SK-N-SH (cell line): ENCODE results near the gene SUCLG2. TPM values are rescaled to one million over a fixed set of nuclear protein-coding genes. Genes with fewer than 3 reads are reported as not detected.

Experiments
- CTCF ChIA-PET: fragments of 300-600, 350-600 bp; formaldehyde crosslinking; extraction: SDS; loops from one replicate; lab custom pipeline; 2021; lab: Yijun Ruan, JAX
- POLR2A ChIA-PET: fragments of 350-600 bp; sonication (Branson Sonifier 250); formaldehyde crosslinking; extraction: SDS; loops from one replicate; lab custom pipeline; 2020; ENCODE audit warnings: antibody characterized with exemption, inconsistent platforms; lab: Yijun Ruan, JAX
- DNase-seq: peaks from one replicate; pipeline ENCODE4 v3.0.0; 2012
- H2AFZ ChIP-seq: fragments of 200-600 bp; sonication (generic); 2 replicates; pipeline ENCODE4 v1.8.1; 2016; ENCODE audit warnings: antibody characterized with exemption, mild to moderate bottlenecking, low read depth
- H3F3A ChIP-seq: fragments of 200-600 bp; sonication (generic); replicated peaks from 2 replicates; pipeline ENCODE3; 2016; ENCODE audit warnings: antibody characterized with exemption, mild to moderate bottlenecking; ENCODE audit not compliant: insufficient read depth
- H3K27ac ChIP-seq, 2 experiments: fragments of 200-500 bp in 1 of 2; fragments of 200-600 bp in 1 of 2; sonication (Bioruptor generic) in 1 of 2; sonication (generic), shearing (Covaris generic) in 1 of 2; 2 replicates each; pipeline versions ENCODE4 v1.5.1 to v1.6.1; 2014 to 2016; ENCODE audit warnings: low read depth in 2 of 2, inconsistent platforms in 1 of 2, low read length in 1 of 2, mild to moderate bottlenecking in 1 of 2, mixed read lengths in 1 of 2
- H3K27me3 ChIP-seq: fragments of 200-600 bp; sonication (generic), shearing (Covaris generic); 2 replicates; pipeline ENCODE4 v1.6.1; 2016; ENCODE audit warnings: mixed run types; ENCODE audit not compliant: insufficient read depth
- H3K36me3 ChIP-seq, 2 experiments: fragments of 200-500 bp in 1 of 2; fragments of 200-600 bp in 1 of 2; sonication (Bioruptor generic) in 1 of 2; sonication (generic) in 1 of 2; replicated peaks in 1 of 2; 2 replicates each; pipeline versions ENCODE3 to v1.5.1; 2014 to 2016; ENCODE audit warnings: low read length in 1 of 2, mild to moderate bottlenecking in 1 of 2; ENCODE audit not compliant: insufficient read depth in 2 of 2, control insufficient read depth in 1 of 2
- H3K4me1 ChIP-seq, 2 experiments: fragments of 200-500 bp in 1 of 2; fragments of 200-600 bp in 1 of 2; sonication (Bioruptor generic) in 1 of 2; sonication (generic), shearing (Covaris generic) in 1 of 2; 2 replicates each; pipeline versions ENCODE4 v1.5.1 to v1.6.1; 2014 to 2016; ENCODE audit warnings: low read depth in 1 of 2, low read length in 1 of 2, mixed run types in 1 of 2; ENCODE audit not compliant: insufficient read depth in 2 of 2, control insufficient read depth in 1 of 2
- H3K4me2 ChIP-seq: fragments of 200-600 bp; sonication (generic), shearing (Covaris generic); 2 replicates; pipeline ENCODE4 v1.6.1; 2017; ENCODE audit warnings: mixed run types
- H3K4me3 ChIP-seq, 2 experiments: fragments of 200-500 bp in 1 of 2; fragments of 200-600 bp in 1 of 2; sonication (Bioruptor generic) in 1 of 2; sonication (generic), shearing (Covaris generic) in 1 of 2; 2 replicates each; pipeline versions ENCODE4 v1.5.1 to v1.8.1; 2014 to 2016; ENCODE audit warnings: low read depth in 2 of 2, inconsistent platforms in 1 of 2, low read length in 1 of 2, mild to moderate bottlenecking in 1 of 2, mixed read lengths in 1 of 2, moderate library complexity in 1 of 2
- H3K79me2 ChIP-seq: fragments of 200-600 bp; sonication (generic); 2 replicates; pipeline ENCODE4 v1.8.1; 2017; ENCODE audit warnings: mild to moderate bottlenecking; ENCODE audit not compliant: insufficient read depth
- H3K9ac ChIP-seq: fragments of 200-600 bp; sonication (generic); 2 replicates; pipeline ENCODE4 v1.6.1; 2017; ENCODE audit warnings: mixed run types
- H3K9me2 ChIP-seq: fragments of 200-600 bp; sonication (generic); 2 replicates; pipeline ENCODE4 v1.6.1; 2017; ENCODE audit warnings: mixed run types
- H3K9me3 ChIP-seq: fragments of 200-600 bp; sonication (generic); 2 replicates; pipeline ENCODE4 v1.6.1; 2017; ENCODE audit warnings: mixed run types, mild to moderate bottlenecking, moderate library complexity
- H4K20me1 ChIP-seq: fragments of 200-600 bp; sonication (generic); 2 replicates; pipeline ENCODE4 v1.6.1; 2017; ENCODE audit warnings: mild to moderate bottlenecking, mixed run types; ENCODE audit not compliant: insufficient read depth
- CHD2 ChIP-seq: fragments of 150-350 bp; IDR thresholded peaks from 2 replicates; pipeline ENCODE4 v1.6.1; 2018; ENCODE audit warnings: low read length; ENCODE audit not compliant: partially characterized antibody
- ELF1 ChIP-seq: IDR thresholded peaks from 2 replicates; pipeline ENCODE4 v1.4.0; 2012
- EP300 ChIP-seq, 2 experiments: IDR thresholded peaks; 2 replicates each; pipeline versions ENCODE4 v1.4.0 to v1.6.1; 2012; ENCODE audit warnings: borderline replicate concordance in 1 of 2, low read depth in 1 of 2, low read length in 1 of 2
- EZH2phosphoT487 ChIP-seq: fragments of 200-600 bp; sonication (generic); IDR thresholded peaks from 2 replicates; pipeline ENCODE4 v1.6.1; 2017; ENCODE audit warnings: low read depth, mixed run types, mild to moderate bottlenecking, antibody characterized with exemption, moderate library complexity, borderline replicate concordance
- FOXJ3 ChIP-seq: sonication (generic); formaldehyde crosslinking; IDR thresholded peaks from 2 replicates; pipeline ENCODE4 v1.5.1; 2020; ENCODE audit warnings: mild to moderate bottlenecking, missing genetic modification reagents
- GABPA ChIP-seq: IDR thresholded peaks from 2 replicates; pipeline ENCODE4 v1.4.0; 2012; ENCODE audit warnings: low read depth, mild to moderate bottlenecking
- GATA2 ChIP-seq: sonication (generic); formaldehyde crosslinking; IDR thresholded peaks from 2 replicates; pipeline ENCODE4 v1.5.0; 2020; ENCODE audit warnings: mild to moderate bottlenecking, missing genetic modification reagents
- JUND ChIP-seq: IDR thresholded peaks from 2 replicates; pipeline ENCODE4 v1.4.0; 2012
- MEF2A ChIP-seq: IDR thresholded peaks from 2 replicates; pipeline ENCODE4 v1.4.0; 2012; ENCODE audit warnings: low read depth, borderline replicate concordance
- NFIC ChIP-seq: IDR thresholded peaks from 2 replicates; pipeline ENCODE4 v1.4.0; 2012; ENCODE audit warnings: borderline replicate concordance
- NRF1 ChIP-seq: IDR thresholded peaks from 2 replicates; pipeline ENCODE4 v1.6.1; 2012; ENCODE audit warnings: low read depth, mild to moderate bottlenecking, low read length
- RAD21 ChIP-seq: IDR thresholded peaks from 2 replicates; pipeline ENCODE4 v1.6.1; 2012; ENCODE audit warnings: mild to moderate bottlenecking, low read length
- RCOR1 ChIP-seq: fragments of 150-350 bp; IDR thresholded peaks from 2 replicates; pipeline ENCODE4 v1.6.1; 2017; ENCODE audit warnings: antibody characterized with exemption, low read length
- SIN3A ChIP-seq: IDR thresholded peaks from 2 replicates; pipeline ENCODE4 v1.6.1; 2012; ENCODE audit warnings: low read depth, mild to moderate bottlenecking, low read length, moderate library complexity, borderline replicate concordance
- SMC3 ChIP-seq: IDR thresholded peaks from 2 replicates; pipeline ENCODE4 v1.6.1; 2012; ENCODE audit warnings: low read depth, low read length, improper control_type of control experiment
- TCF12 ChIP-seq: IDR thresholded peaks from 2 replicates; pipeline ENCODE4 v1.4.0; 2012
- USF1 ChIP-seq: IDR thresholded peaks from 2 replicates; pipeline ENCODE4 v1.4.0; 2012; ENCODE audit warnings: low read depth, borderline replicate concordance
- YY1 ChIP-seq: IDR thresholded peaks from 2 replicates; pipeline ENCODE4 v1.4.0; 2012; ENCODE audit warnings: low read depth, mild to moderate bottlenecking
- WGBS: methylation state at CpG from one replicate; pipeline ENCODE4 v1.1.6; 2017; ENCODE audit warnings: low lambda C conversion rate; 5-methylcytosine and 5-hydroxymethylcytosine counted together
- polyA plus RNA-seq, 3 experiments: library from polyadenylated mRNA; depleted of rRNA; stranded (reverse); fragments of >200 nt; gene quantifications; 2 replicates each; pipeline ENCODE4 v1.2.3, GENCODE V29; 2012
- TF ChIP-seq, protein P1 (sequence below): IDR thresholded peaks from 2 replicates; pipeline ENCODE4 v1.6.1; 2012; ENCODE audit warnings: mild to moderate bottlenecking, low read depth, low read length, moderate library complexity
- TF ChIP-seq, protein P2 (sequence below): IDR thresholded peaks from 2 replicates; pipeline ENCODE4 v1.4.0; 2012; ENCODE audit warnings: low read depth, borderline replicate concordance
- TF ChIP-seq, protein P3 (sequence below): fragments of 150-350 bp; IDR thresholded peaks from 2 replicates; pipeline ENCODE4 v1.6.1; 2016; ENCODE audit warnings: mild to moderate bottlenecking, low read depth, low read length

SUCLG2 gene
- polyA plus RNA-seq, 1 of the 3 experiments (the other 2 are of a cell fraction), result 20.2 TPM

GRCh38 chr3:67564008-67564407, 90.4 kb downstream of the SUCLG2 start:
- H4K20me1 ChIP-seq, result no peaks in the 10 kb centered on the region
- H3K27ac ChIP-seq, result no peak overlapping the region
- peaks cover 0 to 12% of the 10 kb centered on the region in 2 experiments for H3K36me3 ChIP-seq
- no peak overlapping the region for H3K4me3 ChIP-seq
- TF ChIP-seq FOXJ3 (CRISPR knock-in tag) (no peak), EZH2phosphoT487 (no peak), RCOR1 (no peak), EP300 (IDR thresholded peaks at IDR 0.05; ENCODE audit: borderline replicate concordance in 1 of 2, low read depth in 1 of 2, low read length in 1 of 2) (no peak), NFIC (no peak), YY1 (no peak), RAD21 (no peak), ELF1 (no peak), MEF2A (no peak)
- TF ChIP-seq, all 33 proteins: peak for 0
- Histone ChIP-seq H3K27me3 (no peaks in the 10 kb centered on the region), H2AFZ (no peak overlapping the region), H3K4me1 (no peaks in the 10 kb centered on the region), H3K79me2 (peaks cover 5% of the 10 kb centered on the region; the same call in 1 of the 2 replicates), H3K9me3 (no peaks in the 10 kb centered on the region), H3K9me2 (no peaks in the 10 kb centered on the region), H3K9ac (no peak overlapping the region), H3K4me2 (no peak overlapping the region), H3F3A (peaks cover 6% of the 10 kb centered on the region)
- POLR2A ChIA-PET, result no interaction called here
- CTCF ChIA-PET, result no interaction called here
- WGBS, result 94% methylated on average over 3 of the region's 3 CpGs
- DNase-seq, result no peak

DNA sequence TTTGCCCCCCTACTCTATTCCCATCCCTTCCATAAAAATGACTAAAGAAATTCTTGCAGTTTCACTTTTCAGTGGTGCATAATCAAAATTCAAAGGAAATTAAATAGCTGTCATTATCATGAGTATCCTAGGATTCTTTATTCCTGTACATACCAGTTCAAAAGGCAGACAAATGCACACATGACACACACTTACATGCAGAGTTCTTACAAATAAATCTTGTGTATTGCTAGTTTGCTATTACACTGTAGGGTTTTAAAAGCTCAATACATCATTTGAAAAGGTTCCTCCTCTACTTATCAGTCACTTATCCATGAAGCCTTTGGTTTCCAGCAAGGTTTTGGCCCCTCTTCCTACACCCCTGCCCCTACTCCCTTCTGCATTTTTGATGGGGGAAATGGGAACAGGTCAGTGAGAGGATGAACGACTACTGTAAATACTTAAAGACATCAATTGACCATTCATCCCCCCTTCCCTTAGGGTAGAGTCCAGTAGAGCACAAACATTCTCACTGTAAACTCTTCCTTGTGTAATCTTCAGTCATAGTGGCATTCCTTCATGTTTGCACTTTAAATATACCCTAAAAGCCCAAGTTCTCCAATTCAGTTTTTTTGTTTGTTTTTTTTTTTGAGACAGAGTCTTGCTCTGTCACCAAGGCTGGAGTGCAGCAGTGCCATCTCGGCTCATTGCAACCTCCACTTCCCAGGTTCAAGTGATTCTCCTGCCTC, 92.6 kb downstream of the SUCLG2 start:
- CTCF ChIA-PET, result interaction anchor here (0.7 kb wide), 1 partner anchor 61 kb away, joined by 3 read pairs; no protein-coding TSS in a partner anchor
- no peak for TF ChIP-seq CHD2
- no peak for TF ChIP-seq NRF1
- TF ChIP-seq, protein P1, sequence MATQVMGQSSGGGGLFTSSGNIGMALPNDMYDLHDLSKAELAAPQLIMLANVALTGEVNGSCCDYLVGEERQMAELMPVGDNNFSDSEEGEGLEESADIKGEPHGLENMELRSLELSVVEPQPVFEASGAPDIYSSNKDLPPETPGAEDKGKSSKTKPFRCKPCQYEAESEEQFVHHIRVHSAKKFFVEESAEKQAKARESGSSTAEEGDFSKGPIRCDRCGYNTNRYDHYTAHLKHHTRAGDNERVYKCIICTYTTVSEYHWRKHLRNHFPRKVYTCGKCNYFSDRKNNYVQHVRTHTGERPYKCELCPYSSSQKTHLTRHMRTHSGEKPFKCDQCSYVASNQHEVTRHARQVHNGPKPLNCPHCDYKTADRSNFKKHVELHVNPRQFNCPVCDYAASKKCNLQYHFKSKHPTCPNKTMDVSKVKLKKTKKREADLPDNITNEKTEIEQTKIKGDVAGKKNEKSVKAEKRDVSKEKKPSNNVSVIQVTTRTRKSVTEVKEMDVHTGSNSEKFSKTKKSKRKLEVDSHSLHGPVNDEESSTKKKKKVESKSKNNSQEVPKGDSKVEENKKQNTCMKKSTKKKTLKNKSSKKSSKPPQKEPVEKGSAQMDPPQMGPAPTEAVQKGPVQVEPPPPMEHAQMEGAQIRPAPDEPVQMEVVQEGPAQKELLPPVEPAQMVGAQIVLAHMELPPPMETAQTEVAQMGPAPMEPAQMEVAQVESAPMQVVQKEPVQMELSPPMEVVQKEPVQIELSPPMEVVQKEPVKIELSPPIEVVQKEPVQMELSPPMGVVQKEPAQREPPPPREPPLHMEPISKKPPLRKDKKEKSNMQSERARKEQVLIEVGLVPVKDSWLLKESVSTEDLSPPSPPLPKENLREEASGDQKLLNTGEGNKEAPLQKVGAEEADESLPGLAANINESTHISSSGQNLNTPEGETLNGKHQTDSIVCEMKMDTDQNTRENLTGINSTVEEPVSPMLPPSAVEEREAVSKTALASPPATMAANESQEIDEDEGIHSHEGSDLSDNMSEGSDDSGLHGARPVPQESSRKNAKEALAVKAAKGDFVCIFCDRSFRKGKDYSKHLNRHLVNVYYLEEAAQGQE, result no peak
- no peak for TF ChIP-seq SMC3
- TF ChIP-seq USF1, result no peak
- TF ChIP-seq JUND, result no peak
- TF ChIP-seq SIN3A, result no peak
- no peak for TF ChIP-seq NFIC
- TF ChIP-seq, protein P2, sequence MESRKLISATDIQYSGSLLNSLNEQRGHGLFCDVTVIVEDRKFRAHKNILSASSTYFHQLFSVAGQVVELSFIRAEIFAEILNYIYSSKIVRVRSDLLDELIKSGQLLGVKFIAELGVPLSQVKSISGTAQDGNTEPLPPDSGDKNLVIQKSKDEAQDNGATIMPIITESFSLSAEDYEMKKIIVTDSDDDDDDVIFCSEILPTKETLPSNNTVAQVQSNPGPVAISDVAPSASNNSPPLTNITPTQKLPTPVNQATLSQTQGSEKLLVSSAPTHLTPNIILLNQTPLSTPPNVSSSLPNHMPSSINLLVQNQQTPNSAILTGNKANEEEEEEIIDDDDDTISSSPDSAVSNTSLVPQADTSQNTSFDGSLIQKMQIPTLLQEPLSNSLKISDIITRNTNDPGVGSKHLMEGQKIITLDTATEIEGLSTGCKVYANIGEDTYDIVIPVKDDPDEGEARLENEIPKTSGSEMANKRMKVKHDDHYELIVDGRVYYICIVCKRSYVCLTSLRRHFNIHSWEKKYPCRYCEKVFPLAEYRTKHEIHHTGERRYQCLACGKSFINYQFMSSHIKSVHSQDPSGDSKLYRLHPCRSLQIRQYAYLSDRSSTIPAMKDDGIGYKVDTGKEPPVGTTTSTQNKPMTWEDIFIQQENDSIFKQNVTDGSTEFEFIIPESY, result no peak
- no peak for TF ChIP-seq TCF12
- TF ChIP-seq, protein P3, sequence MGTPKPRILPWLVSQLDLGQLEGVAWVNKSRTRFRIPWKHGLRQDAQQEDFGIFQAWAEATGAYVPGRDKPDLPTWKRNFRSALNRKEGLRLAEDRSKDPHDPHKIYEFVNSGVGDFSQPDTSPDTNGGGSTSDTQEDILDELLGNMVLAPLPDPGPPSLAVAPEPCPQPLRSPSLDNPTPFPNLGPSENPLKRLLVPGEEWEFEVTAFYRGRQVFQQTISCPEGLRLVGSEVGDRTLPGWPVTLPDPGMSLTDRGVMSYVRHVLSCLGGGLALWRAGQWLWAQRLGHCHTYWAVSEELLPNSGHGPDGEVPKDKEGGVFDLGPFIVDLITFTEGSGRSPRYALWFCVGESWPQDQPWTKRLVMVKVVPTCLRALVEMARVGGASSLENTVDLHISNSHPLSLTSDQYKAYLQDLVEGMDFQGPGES, result no peak
- TF ChIP-seq GABPA, result no peak
- no peak for TF ChIP-seq GATA2 (CRISPR knock-in tag)
- no peak for TF ChIP-seq YY1

More for the DNA sequence above, 92.6 kb downstream of the SUCLG2 start:
- Histone ChIP-seq H2AFZ (no peak overlapping the region), H3F3A (peaks cover 6% of the 10 kb centered on the region), H3K27me3 (no peaks in the 10 kb centered on the region), H3K27ac (no peak overlapping the region), H3K4me3 (no peak overlapping the region), H4K20me1 (no peaks in the 10 kb centered on the region), H3K9me2 (no peaks in the 10 kb centered on the region), H3K9me3 (no peaks in the 10 kb centered on the region), H3K4me2 (no peak overlapping the region), H3K4me1 (no peaks in the 10 kb centered on the region), H3K36me3 (peaks cover 0 to 12% of the 10 kb centered on the region in 2 experiments), H3K79me2 (peaks cover 5% of the 10 kb centered on the region; the same call in 1 of the 2 replicates), H3K9ac (no peak overlapping the region)
- POLR2A ChIA-PET, result no interaction called here
- DNase-seq, result no peak
- WGBS, result 88% methylated on average over 2 of the region's 2 CpGs
